Head of caudate nucleus (tissue), 42 donors: Measurements from ENCODE around the gene CENPB.

Experiments
- DNase-seq, 42 donors: peaks; one replicate each; pipeline versions ENCODE4 v3.0.0 to v3.0.0-alpha.2; 2020 to 2021; ENCODE audit warnings: mixed read lengths in 7 of 42
- intact Hi-C: fragments of 100-400 bp; cut with DNase I; formaldehyde crosslinking; loops from one replicate; pipeline ENCODE4 v1.15.0; 2022

The CENPB gene

DNA sequence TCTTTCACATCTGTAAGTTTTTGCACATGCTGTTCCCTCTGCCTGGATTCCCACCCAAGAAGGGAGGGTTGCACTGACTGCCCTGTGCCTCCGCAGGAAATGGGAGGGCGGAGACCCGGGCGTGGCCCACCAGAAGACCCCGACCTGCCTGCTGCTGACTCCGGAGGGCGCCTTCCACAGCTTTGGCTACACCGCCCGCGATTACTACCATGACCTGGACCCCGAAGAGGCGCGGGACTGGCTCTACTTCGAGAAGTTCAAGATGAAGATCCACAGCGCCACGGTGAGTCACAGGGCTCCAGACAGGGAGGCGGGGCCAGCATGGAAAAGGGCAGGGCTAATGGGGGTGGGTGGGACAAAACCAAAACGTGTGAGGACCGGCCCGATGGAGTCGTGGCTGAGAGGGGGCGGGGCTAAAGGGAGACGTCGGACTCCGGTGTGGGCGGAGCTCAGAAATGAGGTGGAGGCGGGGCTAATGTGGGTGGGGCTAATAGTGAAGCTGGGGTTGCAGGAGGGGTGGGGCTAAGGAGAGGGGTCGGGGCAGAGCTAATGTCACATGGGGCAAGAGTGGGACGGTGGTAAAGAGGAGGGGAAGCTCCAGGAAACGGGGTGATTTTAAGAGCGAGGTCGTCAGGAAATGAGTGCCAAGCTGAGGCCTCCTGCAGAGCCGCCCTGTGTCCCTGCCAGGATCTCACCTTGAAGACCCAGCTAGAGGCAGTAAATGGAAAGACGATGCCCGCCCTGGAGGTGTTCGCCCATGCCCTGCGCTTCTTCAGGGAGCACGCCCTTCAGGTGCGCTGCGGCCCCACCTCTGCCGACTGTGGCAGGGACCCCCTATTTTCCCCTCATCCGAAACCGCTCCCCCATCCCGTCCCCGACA, 41.5 kb downstream of the CENPB start:
- intact Hi-C loops, result no loop called here
- DNase-seq, result peak in 22 of 42 donors; percentile 24 to 71 (median 49)

DNA sequence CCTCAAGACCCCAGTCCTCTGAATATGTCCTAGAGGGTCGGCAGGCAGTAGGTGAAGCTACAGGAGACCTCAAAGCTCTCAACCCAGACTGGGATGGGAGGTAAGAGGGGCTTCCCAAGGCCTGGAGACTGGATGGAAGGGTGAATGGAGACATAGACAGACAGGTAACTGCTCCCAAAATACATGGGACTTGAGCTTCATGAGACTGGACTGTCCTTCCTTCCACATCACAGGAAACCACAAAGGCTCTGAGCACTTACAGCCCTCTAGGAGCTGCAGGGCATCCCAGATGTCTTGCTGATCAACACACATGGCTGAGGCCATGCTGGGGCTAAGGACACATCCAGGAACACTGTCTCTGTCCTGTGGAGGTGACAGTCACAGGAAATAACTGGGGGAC, 42.5 kb downstream of the CENPB start:
- DNase-seq, result no peak
- intact Hi-C loops, result no loop called here

DNA sequence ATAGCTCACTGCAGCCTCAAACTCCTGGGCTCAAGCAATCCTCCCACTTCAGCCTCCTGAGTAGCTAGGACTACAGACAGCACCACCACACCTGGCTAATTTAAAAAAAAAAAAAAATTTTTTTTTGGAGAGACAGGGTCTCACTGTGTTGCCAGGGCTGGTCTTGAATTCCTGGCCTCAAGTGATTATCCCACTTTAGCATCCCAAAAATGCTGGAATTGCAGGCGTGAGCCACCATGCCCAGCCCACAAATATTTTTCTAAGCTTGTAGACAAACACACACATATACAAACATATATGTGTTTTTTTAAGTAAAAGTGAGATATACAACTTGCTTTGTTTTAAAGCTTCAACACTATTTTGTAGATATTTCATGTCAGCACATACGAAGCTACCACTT, 43.3 kb downstream of the CENPB start:
- intact Hi-C loops, result no loop called here

DNA sequence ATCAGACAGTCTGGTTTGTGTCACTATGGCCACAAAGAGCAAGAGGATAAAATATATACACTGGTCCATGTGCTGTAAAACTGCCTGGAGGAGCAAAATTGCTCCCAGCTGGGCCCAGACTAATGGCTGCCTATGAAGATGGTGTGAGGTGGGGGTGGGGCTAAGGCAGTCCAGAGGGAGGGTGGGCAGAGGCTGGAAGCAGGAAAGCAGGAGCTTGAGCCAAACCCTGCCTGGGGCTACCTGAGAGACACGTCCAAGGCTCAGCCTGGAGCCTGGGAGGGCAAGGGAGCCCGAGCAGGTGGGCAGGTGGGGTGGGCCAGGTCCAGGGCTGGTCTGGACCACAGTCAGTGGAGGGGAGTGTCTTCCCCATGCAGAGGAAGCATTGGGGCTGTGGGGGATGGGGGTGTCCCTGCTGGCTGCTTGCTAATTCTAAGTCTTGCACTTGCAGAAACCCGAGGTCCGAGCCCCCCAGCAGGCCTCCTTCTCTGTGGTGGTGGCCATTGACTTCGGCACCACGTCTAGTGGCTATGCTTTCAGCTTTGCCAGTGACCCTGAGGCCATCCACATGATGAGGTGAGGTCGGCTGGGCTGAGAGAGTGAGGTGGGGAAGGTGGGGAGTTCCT, 44.6 kb downstream of the CENPB start:
- no peak for DNase-seq
- intact Hi-C loops, result no loop called here

More for the DNA sequence above, 43.3 kb downstream of the CENPB start:
- no peak for DNase-seq

DNA sequence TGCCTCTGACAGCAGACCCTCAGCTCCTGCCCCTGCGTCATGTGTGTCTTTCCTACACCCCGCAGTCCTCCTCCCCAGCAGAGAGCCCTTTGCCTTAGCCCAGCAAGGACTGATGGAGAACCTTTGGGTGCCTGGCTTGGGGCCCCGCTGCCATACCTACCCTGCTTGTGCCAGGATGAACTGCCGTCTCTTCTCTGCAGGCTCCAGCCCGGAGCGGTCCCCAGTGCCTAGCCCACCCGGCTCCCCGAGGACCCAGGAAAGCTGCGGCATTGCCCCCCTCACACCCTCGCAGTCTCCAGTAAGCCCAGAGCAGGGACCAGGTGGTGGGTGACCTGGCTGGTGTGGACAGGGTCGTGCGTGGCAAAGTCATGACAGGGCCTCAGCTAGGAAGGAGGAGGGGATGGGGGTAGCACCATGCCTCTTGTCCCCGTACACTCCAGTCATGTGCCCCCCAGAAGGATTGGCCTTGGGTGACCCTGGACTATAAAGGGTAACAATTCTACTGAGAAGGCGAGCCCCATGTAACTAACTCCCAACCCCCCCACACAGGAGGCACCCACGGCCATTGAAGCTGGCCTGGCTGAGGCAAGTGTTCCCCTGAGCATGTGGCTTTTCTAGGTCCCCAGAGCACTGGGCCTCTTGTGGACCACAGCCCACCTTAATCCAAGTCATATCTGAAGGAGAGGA, 45.8 kb downstream of the CENPB start:
- intact Hi-C loops, result no loop called here
- no peak for DNase-seq

DNA sequence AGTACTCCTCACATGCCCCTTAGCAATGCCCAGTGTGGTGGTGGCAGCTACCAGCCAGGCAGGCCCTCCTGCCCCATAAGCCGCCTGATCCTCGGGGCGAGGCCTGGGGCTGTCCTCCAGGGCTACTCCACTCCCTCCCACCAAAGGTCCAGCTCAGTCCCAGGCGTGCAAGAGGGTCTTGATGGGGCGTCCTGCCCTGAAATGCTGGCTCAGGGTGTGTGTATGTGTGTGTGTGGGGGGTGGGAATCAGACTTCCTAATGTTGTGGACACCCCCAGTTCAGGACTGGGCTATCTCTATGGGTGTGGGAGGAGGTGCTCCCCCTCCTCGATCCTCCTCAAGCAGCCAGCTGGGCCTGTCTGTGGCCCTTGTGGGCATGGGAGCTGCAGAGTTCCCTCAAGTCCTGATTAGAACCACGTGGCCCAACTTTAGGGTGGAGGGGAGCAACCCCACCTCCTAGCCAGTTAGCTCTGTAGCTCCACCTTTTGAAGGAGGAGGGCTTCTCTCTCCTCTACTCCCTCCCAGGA, 46.6 kb downstream of the CENPB start:
- intact Hi-C loops, result no loop called here
- no peak for DNase-seq

DNA sequence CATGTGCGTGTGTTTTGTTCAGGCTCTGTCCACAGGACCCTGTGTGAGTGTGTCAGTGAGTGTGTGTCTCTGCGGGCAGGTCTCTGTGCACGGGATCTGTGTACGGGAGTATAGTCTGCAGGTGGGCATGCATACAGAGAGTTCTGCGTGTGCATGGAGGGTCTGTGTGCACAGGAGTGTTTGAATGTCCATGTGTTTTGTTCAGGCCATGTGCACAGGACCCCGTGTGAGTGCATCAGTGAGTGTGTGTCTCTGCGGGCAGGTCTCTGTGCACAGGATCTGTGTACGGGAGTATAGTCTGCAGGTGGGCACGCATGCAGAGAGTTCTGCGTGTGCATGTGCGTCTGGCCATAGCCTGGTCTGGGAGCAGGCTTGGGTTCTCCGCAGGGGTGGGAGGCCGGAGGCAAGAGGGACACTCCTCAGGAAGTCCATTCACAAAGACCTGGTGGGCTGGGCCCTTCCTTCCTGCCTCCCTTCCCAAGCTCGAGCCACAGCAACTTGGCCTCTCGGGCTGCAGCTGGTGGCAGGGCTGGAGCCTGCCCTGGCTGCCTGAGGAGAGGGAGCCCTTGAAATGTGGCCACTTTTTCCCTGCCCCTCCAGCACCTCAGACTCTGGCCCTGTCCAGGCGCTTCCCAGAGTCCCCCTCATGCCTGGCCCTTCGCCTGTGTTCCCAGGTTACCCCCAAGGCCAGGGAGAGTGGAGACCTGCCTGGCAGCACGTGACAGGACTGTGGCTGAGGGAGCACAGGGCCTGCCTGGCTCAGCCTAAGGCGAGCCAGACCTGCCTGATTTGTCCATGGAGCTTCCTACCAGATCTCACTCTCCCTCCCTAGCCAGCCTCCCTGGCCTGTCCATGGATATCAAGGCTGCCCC, 47.2 kb downstream of the CENPB start:
- intact Hi-C loops, result no loop called here
- no peak for DNase-seq

DNA sequence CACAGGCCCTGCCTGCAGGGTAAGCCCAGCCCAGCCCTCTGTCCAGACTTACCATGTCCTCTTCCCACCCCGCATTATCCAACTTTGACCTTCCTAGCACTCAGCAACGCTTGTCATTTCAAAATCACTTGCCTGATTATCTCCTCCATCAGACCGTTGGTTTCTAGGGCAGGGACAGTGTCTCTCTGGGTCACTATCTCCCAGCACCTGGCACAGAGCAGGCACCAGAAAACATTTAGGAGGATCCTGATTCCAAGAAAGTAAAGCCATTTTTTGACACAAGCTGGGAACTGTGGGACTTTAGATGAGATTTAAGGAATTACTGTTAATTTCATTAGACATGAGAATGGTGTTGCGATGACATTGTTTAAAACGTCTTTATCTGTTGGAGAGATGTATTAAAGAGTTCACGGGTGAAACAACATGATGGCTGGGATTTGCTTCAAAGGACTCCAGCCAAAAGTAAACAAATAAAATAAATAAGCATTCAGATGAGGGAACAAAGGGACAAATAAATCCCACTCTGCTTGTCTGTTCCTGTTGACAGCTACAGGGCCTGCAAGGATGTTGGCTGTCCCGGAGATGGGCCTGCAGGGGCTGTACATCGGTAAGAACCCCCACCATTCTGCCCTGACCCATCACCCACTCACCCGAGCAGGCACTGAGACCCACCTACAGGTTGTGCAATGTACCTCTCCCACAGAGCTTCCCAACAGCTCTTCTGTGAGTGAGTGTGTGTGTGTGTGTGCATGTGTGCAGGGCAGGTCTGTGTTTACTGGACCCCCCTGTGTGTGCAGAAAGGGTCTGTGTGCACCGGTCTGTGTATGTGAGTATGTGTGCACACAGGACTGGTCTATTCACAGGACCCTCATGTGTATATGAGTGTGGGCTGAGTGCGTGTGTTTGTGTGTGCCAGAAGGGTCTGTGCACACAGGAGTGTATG, 48.2 kb downstream of the CENPB start:
- intact Hi-C loops, result no loop called here
- no peak for DNase-seq

DNA sequence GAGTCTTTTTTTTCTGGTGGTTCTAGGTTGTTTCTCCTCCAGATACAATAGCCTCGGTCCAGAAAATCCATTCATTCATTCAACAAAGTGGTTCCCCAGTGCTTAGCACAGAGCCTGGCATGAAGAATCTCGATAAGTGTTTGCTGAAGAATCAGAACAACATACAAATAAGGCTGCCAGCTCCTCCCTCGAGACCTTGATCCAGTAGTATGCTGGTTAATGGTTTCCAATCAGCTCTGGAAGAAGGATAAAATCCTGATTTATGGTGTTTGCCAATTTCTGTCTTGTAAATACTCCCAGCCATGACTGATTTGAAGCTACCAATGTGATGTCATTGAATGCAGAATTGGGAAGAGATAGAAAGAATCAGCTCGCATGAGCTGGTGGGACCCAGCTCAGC, 50.8 kb downstream of the CENPB start:
- intact Hi-C loops, result no loop called here
- no peak for DNase-seq

DNA sequence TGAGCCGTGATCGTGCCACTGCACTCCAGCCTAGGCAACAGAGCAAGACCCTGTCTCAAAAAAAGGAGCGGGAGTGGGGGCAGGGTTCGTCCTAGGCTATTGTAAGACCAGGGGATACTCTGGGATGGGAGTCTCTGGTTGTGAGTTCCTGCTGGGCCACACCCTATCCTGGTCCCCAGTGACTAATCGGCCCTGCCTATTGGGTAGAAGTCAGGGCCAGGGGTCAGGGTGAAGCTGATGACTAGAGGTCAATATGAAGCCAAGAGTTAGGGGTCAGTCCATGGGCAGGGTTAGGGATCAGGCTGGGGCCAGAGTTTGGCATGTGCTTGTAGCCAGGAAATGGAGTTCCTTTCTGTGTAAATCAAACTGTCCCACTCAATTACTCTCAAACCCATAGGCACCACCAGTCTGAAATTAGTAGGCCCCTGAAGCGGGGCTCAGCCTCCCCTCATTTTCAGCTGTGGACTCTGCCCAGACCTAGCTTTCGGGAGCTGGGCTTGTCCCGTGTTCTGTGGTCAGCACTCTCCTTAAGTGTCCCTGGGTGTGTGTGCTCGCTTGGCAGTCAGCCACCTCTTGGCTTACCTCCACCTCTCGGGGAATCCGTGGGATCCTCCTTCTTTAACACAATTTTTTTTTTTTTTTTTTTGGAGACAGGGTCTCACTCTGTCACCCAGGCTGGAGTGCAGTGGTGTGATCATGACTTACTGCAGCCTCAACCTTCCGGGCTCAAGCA, 52.3 kb downstream of the CENPB start:
- DNase-seq, result no peak
- intact Hi-C loops, result no loop called here
